Stimulated activated CD4-positive, alpha-beta T cell treated with anti-CD3 and anti-CD28 coated beads, Interleukin-2, amount 100 ng/mL, for 48 hours (primary cell): Measurements from ENCODE around the gene KCNH1.

ENCODE experiments used
- DNase-seq, 2 donors: peaks; one replicate each; pipeline ENCODE4 v3.0.0-alpha.2; 2020

KCNH1 gene

DNA sequence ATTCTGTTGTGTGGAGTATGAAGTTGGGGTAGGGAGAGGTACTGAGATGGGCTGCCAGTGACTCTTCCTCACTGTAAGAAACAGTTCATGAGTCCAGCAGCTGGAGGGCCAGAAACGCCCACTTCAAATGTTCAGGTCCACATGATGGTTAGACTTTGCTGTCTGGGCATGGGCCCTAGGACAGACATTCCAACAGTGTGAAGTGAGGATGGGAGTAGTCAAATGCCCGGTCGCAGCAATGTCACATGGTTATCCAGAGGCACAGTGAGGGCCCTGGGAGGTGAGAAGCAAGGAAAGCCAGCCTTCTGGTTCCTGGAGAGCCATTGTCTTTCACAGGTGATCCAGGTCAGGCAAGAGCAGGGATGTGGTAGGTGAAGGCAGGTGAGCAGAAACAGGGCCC is 500.8 kb downstream of the KCNH1 start:
- DNase-seq, result no peak

DNA sequence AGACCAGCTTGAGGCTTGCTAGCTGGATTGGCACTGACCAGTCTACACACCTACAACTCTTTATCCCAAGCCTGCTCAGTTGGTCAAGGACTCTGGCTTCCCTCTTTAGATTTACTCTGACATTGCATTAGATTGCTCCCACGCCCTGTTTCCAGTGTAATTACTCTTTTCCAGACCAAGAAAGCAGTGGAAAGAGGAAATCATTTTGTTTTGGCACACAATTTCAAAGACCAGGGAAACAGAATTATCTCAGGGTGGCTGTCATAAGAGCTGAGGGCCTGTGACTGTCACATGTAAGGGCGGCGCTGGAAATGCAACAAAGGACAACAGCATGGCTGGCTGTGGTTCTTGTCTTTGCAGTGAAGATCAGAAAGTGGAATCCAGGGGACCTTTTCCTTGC is 502.5 kb downstream of the KCNH1 start:
- DNase-seq, result no peak

DNA sequence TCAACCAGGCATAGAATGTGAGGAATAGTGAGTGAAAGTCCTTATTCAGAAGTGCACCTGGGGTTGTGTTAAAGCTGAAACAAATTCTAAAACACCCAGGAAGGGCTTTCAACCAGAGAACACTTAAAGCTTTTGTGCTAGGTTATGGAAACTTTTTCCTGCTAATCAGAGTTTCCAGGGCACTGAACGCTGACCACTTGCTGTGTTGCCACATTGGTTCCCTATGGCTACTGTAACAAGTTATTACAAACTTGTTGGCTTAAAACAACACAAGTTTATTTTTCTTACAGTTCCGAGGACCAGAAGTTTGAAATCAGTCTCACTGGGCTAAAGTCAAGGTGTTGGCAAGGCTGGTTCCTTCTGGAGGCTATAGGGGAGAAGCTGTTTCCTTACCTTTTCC is 504.7 kb downstream of the KCNH1 start:
- DNase-seq, result no peak

DNA sequence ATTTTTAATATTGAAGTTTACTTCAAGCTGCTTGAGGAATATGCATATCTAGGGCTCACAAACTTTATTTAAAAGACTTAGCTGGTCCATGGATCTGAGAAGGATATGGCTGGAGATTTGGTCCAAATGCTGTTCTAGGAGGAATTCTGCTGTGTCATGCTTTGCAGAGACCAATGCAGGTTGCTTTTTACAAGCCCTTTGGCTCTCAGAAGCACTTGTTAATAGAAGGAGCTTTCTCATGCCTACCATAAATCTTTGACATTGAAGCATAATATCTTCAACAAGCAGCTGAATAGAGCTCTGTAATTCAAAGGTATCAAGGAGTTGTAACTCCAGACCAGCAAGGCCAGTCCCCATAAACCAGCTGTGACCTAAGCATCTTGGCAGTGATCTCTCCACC is 506.2 kb downstream of the KCNH1 start:
- DNase-seq, result no peak
